HG03135 (cell line): Measurements from ENCODE around the gene FBRSL1.

Experiments used
- ATAC-seq: cut with Tn5 transposase; IDR thresholded peaks from one replicate; pipeline ENCODE4 v1.9.1; 2021; ENCODE audit warnings: mild to moderate bottlenecking, moderate library complexity; ENCODE audit not compliant: unreplicated experiment

The FBRSL1 gene

GRCh38 chr12:132495629-132496357, 5.8 kb downstream of the FBRSL1 start:
- ATAC-seq: no peak

- ATAC-seq: no peak
Observed at GRCh38 chr12:132496358-132496669, 6.4 kb downstream of the FBRSL1 start.

GRCh38 chr12:132496710-132497109, 6.8 kb downstream of the FBRSL1 start:
- ATAC-seq: no peak

GRCh38 chr12:132497514-132498405, 7.8 kb downstream of the FBRSL1 start:
- no peak for ATAC-seq

GRCh38 chr12:132498931-132499330, 9.0 kb downstream of the FBRSL1 start:
- ATAC-seq: no peak

- no peak for ATAC-seq
Observed at GRCh38 chr12:132500142-132500855, 10.3 kb downstream of the FBRSL1 start.

- ATAC-seq: no peak
Observed at GRCh38 chr12:132500856-132501180, 10.9 kb downstream of the FBRSL1 start.

- no peak for ATAC-seq
Observed at GRCh38 chr12:132501204-132501940, 11.4 kb downstream of the FBRSL1 start.

GRCh38 chr12:132502149-132502881, 12.4 kb downstream of the FBRSL1 start:
- ATAC-seq: no peak

GRCh38 chr12:132502882-132503193, 12.9 kb downstream of the FBRSL1 start:
- ATAC-seq: no peak

GRCh38 chr12:132503618-132504204, 13.8 kb downstream of the FBRSL1 start:
- no peak for ATAC-seq

GRCh38 chr12:132505105-132505851, 15.3 kb downstream of the FBRSL1 start:
- no peak for ATAC-seq

GRCh38 chr12:132505852-132506219, 15.9 kb downstream of the FBRSL1 start:
- ATAC-seq: no peak

- peak; percentile 65 for ATAC-seq
Observed at GRCh38 chr12:132506328-132507160, 16.6 kb downstream of the FBRSL1 start.

- ATAC-seq: no peak
Observed at GRCh38 chr12:132507161-132507538, 17.2 kb downstream of the FBRSL1 start.

GRCh38 chr12:132507656-132508490, 17.9 kb downstream of the FBRSL1 start:
- ATAC-seq: no peak

GRCh38 chr12:132508491-132508740, 18.5 kb downstream of the FBRSL1 start:
- no peak for ATAC-seq
